HEK293T (cell line): Measurements from ENCODE around the gene ACSF3.

Experiments used
- BHLHE40 ChIP-seq: fragments of 450-650 bp; IDR thresholded peaks from 2 replicates; pipeline ENCODE4 v1.6.1; 2016; ENCODE audit warnings: mild to moderate bottlenecking, moderate library complexity, borderline replicate concordance
- CTBP1 ChIP-seq: fragments of 450-650 bp; IDR thresholded peaks from 2 replicates; pipeline ENCODE4 v1.6.1; 2016; ENCODE audit warnings: borderline replicate concordance
- FOXA1 ChIP-seq: fragments of 450-650 bp; IDR thresholded peaks from 2 replicates; pipeline ENCODE4 v1.6.1; 2016; ENCODE audit warnings: mild to moderate bottlenecking
- FOXK2 ChIP-seq: fragments of 450-650 bp; IDR thresholded peaks from 2 replicates; pipeline ENCODE4 v1.6.1; 2016; ENCODE audit warnings: mild to moderate bottlenecking
- FOXM1 ChIP-seq: fragments of 450-650 bp; IDR thresholded peaks from 2 replicates; pipeline ENCODE4 v1.6.1; 2017; ENCODE audit warnings: mild to moderate bottlenecking, borderline replicate concordance
- HDGF ChIP-seq: fragments of 450-650 bp; IDR thresholded peaks from 2 replicates; pipeline ENCODE4 v1.6.1; 2017; ENCODE audit warnings: antibody characterized with exemption, borderline replicate concordance
- L3MBTL2 ChIP-seq: fragments of 450-650 bp; conservative IDR thresholded peaks from 2 replicates; pipeline ENCODE4 v1.6.1; 2016; ENCODE audit warnings: mild to moderate bottlenecking
- NFRKB ChIP-seq: fragments of 450-650 bp; IDR thresholded peaks from 2 replicates; pipeline ENCODE4 v1.6.1; 2016; ENCODE audit warnings: mild to moderate bottlenecking, moderate library complexity
- PKNOX1 ChIP-seq: fragments of 450-650 bp; IDR thresholded peaks from 2 replicates; pipeline ENCODE4 v1.6.1; 2016
- SP1 ChIP-seq: fragments of 450-650 bp; IDR thresholded peaks from 2 replicates; pipeline ENCODE4 v1.6.1; 2017
- SUZ12 ChIP-seq: fragments of 450-650 bp; IDR thresholded peaks from 2 replicates; pipeline ENCODE4 v1.6.1; 2016; ENCODE audit warnings: mild to moderate bottlenecking
- TARDBP ChIP-seq: fragments of 450-650 bp; IDR thresholded peaks from 2 replicates; pipeline ENCODE4 v1.6.1; 2016

DNA sequence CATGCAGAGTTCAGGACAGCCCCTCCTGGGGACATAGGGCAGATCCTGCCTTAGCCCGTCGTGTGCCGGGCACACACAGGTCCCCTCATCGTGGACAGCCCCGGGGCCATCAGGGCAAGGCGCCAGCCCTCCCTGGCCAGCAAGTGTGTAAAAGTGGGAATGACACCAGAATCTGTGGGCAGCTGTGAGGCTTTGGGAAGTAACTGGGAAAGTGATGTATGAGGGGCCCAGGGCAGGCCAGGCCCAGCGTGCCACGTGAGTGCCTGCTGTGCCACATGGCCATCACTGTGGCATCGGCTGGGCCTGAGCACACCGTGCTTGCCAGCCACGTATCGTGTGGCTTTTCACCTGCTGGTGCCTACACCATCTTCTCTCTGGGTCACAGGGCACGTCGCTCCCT, 26.6 kb downstream of the ACSF3 start:
- no peak for TF ChIP-seq FOXM1
- TF ChIP-seq CTBP1: no peak
- no peak for TF ChIP-seq NFRKB
- TF ChIP-seq SP1: no peak
- TF ChIP-seq SUZ12: no peak
- no peak for TF ChIP-seq HDGF
- TF ChIP-seq L3MBTL2: no peak
- no peak for TF ChIP-seq BHLHE40
- no peak for TF ChIP-seq TARDBP
- no peak for TF ChIP-seq FOXA1
- TF ChIP-seq FOXK2: no peak
- no peak for TF ChIP-seq PKNOX1
